HUES48 (cell line): ENCODE results near the gene GSE1.
A peak's percentile ranks its signal among the peaks of the same experiment; 100 is the strongest.

Experiments
- H3K27ac ChIP-seq: one replicate; pipeline ENCODE4 v1.7.0; 2013; ENCODE audit warnings: low read depth, low read length, inconsistent platforms
- H3K27me3 ChIP-seq: 2 replicates; pipeline ENCODE4 v1.6.1; 2013; ENCODE audit warnings: mild to moderate bottlenecking, low read length; ENCODE audit not compliant: control insufficient read depth, insufficient read depth
- H3K36me3 ChIP-seq: 2 replicates; pipeline ENCODE4 v1.6.1; 2013; ENCODE audit warnings: low read length; ENCODE audit not compliant: control insufficient read depth, insufficient read depth
- H3K4me1 ChIP-seq: 2 replicates; pipeline ENCODE4 v1.6.1; 2013; ENCODE audit warnings: mild to moderate bottlenecking, low read length; ENCODE audit not compliant: control insufficient read depth, insufficient read depth
- H3K4me3 ChIP-seq: 2 replicates; pipeline ENCODE4 v1.5.1; 2013; ENCODE audit warnings: mild to moderate bottlenecking, low read depth, low read length
- H3K9ac ChIP-seq: 2 replicates; pipeline ENCODE4 v1.6.1; 2013; ENCODE audit warnings: mild to moderate bottlenecking, low read depth, low read length, moderate library complexity
- H3K9me3 ChIP-seq: 2 replicates; pipeline ENCODE4 v1.6.1; 2013; ENCODE audit warnings: low read length; ENCODE audit not compliant: control insufficient read depth, insufficient read depth

The GSE1 gene

GRCh38 chr16:85569039-85569614, 44.0 kb upstream of the GSE1 start:
- Histone ChIP-seq H3K4me1 (peaks cover 45% of the 10 kb centered on the region), H3K9me3 (no peaks in the 10 kb centered on the region), H3K27me3 (no peaks in the 10 kb centered on the region), H3K4me3 (peak overlapping the region; percentile 12; the same call in 1 of the 2 replicates), H3K27ac (peak overlapping the region; percentile 92), H3K36me3 (no peaks in the 10 kb centered on the region), H3K9ac (no peak overlapping the region)

- Histone ChIP-seq H3K9ac (peak overlapping the region; percentile 23; the same call in 1 of the 2 replicates), H3K9me3 (no peaks in the 10 kb centered on the region), H3K27ac (peak overlapping the region; percentile 92), H3K36me3 (no peaks in the 10 kb centered on the region), H3K27me3 (no peaks in the 10 kb centered on the region), H3K4me1 (peaks cover 49% of the 10 kb centered on the region), H3K4me3 (peak overlapping the region; percentile 12; the same call in 1 of the 2 replicates)
These were observed 43.4 kb upstream of the GSE1 start for GRCh38 chr16:85569615-85570212.

- Histone ChIP-seq H3K9me3 (no peaks in the 10 kb centered on the region), H3K4me3 (no peak overlapping the region), H3K27me3 (no peaks in the 10 kb centered on the region), H3K4me1 (peaks cover 54% of the 10 kb centered on the region), H3K27ac (peak overlapping the region; percentile 92), H3K36me3 (no peaks in the 10 kb centered on the region), H3K9ac (peak overlapping the region; percentile 23)
These were observed 42.8 kb upstream of the GSE1 start for GRCh38 chr16:85570213-85570734.

GRCh38 chr16:85570735-85571562, 42.2 kb upstream of the GSE1 start:
- Histone ChIP-seq H3K9ac (no peak overlapping the region), H3K4me1 (peaks cover 56% of the 10 kb centered on the region), H3K4me3 (no peak overlapping the region), H3K27ac (peak overlapping the region; percentile 92), H3K27me3 (no peaks in the 10 kb centered on the region), H3K36me3 (no peaks in the 10 kb centered on the region), H3K9me3 (no peaks in the 10 kb centered on the region)

GRCh38 chr16:85571563-85571812, 41.6 kb upstream of the GSE1 start:
- H3K4me3 ChIP-seq, result no peak overlapping the region
- H3K9me3 ChIP-seq, result no peaks in the 10 kb centered on the region
- H3K27me3 ChIP-seq, result no peaks in the 10 kb centered on the region
- no peak overlapping the region for H3K9ac ChIP-seq
- H3K36me3 ChIP-seq, result no peaks in the 10 kb centered on the region
- H3K4me1 ChIP-seq, result peaks cover 56% of the 10 kb centered on the region
- H3K27ac ChIP-seq, result no peak overlapping the region

GRCh38 chr16:85571813-85572619, 41.1 kb upstream of the GSE1 start:
- no peak overlapping the region for H3K9ac ChIP-seq
- H3K9me3 ChIP-seq, result no peaks in the 10 kb centered on the region
- H3K4me3 ChIP-seq, result no peak overlapping the region
- peaks cover 57% of the 10 kb centered on the region for H3K4me1 ChIP-seq
- no peaks in the 10 kb centered on the region for H3K27me3 ChIP-seq
- no peaks in the 10 kb centered on the region for H3K36me3 ChIP-seq
- no peak overlapping the region for H3K27ac ChIP-seq

- Histone ChIP-seq H3K36me3 (no peaks in the 10 kb centered on the region), H3K27ac (no peak overlapping the region), H3K9ac (no peak overlapping the region), H3K4me1 (peaks cover 63% of the 10 kb centered on the region), H3K9me3 (no peaks in the 10 kb centered on the region), H3K27me3 (no peaks in the 10 kb centered on the region), H3K4me3 (no peak overlapping the region)
These were observed 40.0 kb upstream of the GSE1 start for GRCh38 chr16:85573045-85573695.

GRCh38 chr16:85573696-85574641, 39.2 kb upstream of the GSE1 start:
- Histone ChIP-seq H3K9me3 (no peaks in the 10 kb centered on the region), H3K4me1 (peaks cover 63% of the 10 kb centered on the region), H3K27me3 (no peaks in the 10 kb centered on the region), H3K27ac (no peak overlapping the region), H3K9ac (no peak overlapping the region), H3K4me3 (no peak overlapping the region), H3K36me3 (no peaks in the 10 kb centered on the region)

GRCh38 chr16:85574672-85575475, 38.2 kb upstream of the GSE1 start:
- H3K36me3 ChIP-seq, result no peaks in the 10 kb centered on the region
- peaks cover 61% of the 10 kb centered on the region for H3K4me1 ChIP-seq
- H3K9ac ChIP-seq, result no peak overlapping the region
- no peaks in the 10 kb centered on the region for H3K9me3 ChIP-seq
- H3K27me3 ChIP-seq, result 0 out of 2 replicates have a peak, but pooled peaks cover 2% of the 10 kb centered on the region
- H3K27ac ChIP-seq, result peak overlapping the region; percentile 32
- H3K4me3 ChIP-seq, result no peak overlapping the region
